A673 (cell line): Measurements from ENCODE around the gene VWA7. TPM values are rescaled to one million over a fixed set of nuclear protein-coding genes. Genes with fewer than 3 reads are reported as not detected.
A peak's percentile ranks its signal among the peaks of the same experiment; 100 is the strongest.

Experiments used
- BruUV-seq: library from RNA; stranded (reverse); fragments of 400-500 nt; replicated peaks from 2 replicates; lab custom pipeline; 2021; lab: Mats Ljungman, UMichigan
- CTCF ChIA-PET: fragments of 300-600 bp; sonication (Branson Sonifier 250); formaldehyde crosslinking; loops from one replicate; lab custom pipeline; 2022; ENCODE audit warnings: antibody characterized with exemption; lab: Charles Lee
- POLR2A ChIA-PET: fragments of 300-600 bp; sonication (Branson Sonifier 250); formaldehyde crosslinking; loops from one replicate; lab custom pipeline; 2022; ENCODE audit warnings: antibody characterized with exemption; ENCODE audit not compliant: low non-redundant PET; lab: Charles Lee
- DNase-seq: peaks from one replicate; pipeline ENCODE4 v3.0.0-alpha.2; 2015; ENCODE audit warnings: low spot score
- H3K27ac ChIP-seq: fragments of 200-600 bp; sonication (generic); 2 replicates; pipeline ENCODE4 v1.5.1; 2016; ENCODE audit warnings: mixed run types, low read depth, mild to moderate bottlenecking, mixed read lengths, antibody characterized with exemption, low read length; ENCODE audit not compliant: poor library complexity, severe bottlenecking
- H3K27me3 ChIP-seq: fragments of 200-600 bp; sonication (generic); replicated peaks from 2 replicates; pipeline ENCODE4 v1.6.1; 2017; ENCODE audit warnings: mixed run types, low read depth, mild to moderate bottlenecking, mixed read lengths, antibody characterized with exemption, low read length; ENCODE audit not compliant: insufficient read depth, poor library complexity
- H3K36me3 ChIP-seq: fragments of 200-600 bp; sonication (generic); 2 replicates; pipeline ENCODE4 v1.6.1; 2016; ENCODE audit warnings: mixed run types, mild to moderate bottlenecking, mixed read lengths, antibody characterized with exemption, low read length; ENCODE audit not compliant: insufficient read depth, poor library complexity, severe bottlenecking
- H3K4me1 ChIP-seq: fragments of 200-600 bp; sonication (generic); 2 replicates; pipeline ENCODE4 v1.6.1; 2017; ENCODE audit warnings: mixed run types, mild to moderate bottlenecking, mixed read lengths, antibody characterized with exemption, low read length; ENCODE audit not compliant: insufficient read depth, poor library complexity, severe bottlenecking
- H3K4me3 ChIP-seq: fragments of 200-600 bp; sonication (generic); 2 replicates; pipeline ENCODE4 v1.5.1; 2016; ENCODE audit warnings: low read depth, mixed run types, mild to moderate bottlenecking, mixed read lengths, low read length; ENCODE audit not compliant: poor library complexity, severe bottlenecking
- H3K9me3 ChIP-seq: fragments of 200-600 bp; sonication (generic); 2 replicates; pipeline ENCODE4 v1.6.1; 2016; ENCODE audit warnings: mixed run types, low read depth, mild to moderate bottlenecking, mixed read lengths, antibody characterized with exemption, low read length; ENCODE audit not compliant: poor library complexity, severe bottlenecking
- CTCF ChIP-seq: fragments of 300-800, 200-600 bp; sonication (generic); conservative IDR thresholded peaks from 2 replicates; pipeline ENCODE4 v1.5.1; 2017; ENCODE audit warnings: low read depth, mild to moderate bottlenecking, antibody characterized with exemption, low read length, moderate library complexity, mixed read lengths
- EZH2 ChIP-seq: fragments of 200-600 bp; sonication (generic); IDR thresholded peaks from 2 replicates; pipeline ENCODE4 v1.6.1; 2017; ENCODE audit warnings: borderline replicate concordance, low read depth, mild to moderate bottlenecking, mixed read lengths, antibody characterized with exemption, low read length; ENCODE audit not compliant: poor library complexity, severe bottlenecking
- intact Hi-C: fragments of 100-400 bp; cut with micrococcal nuclease; formaldehyde crosslinking; loops from one replicate; pipeline ENCODE4 v1.10.0; 2022; ENCODE audit not compliant: unreplicated experiment
- total RNA-seq: library from RNA; stranded (reverse); gene quantifications from 2 replicates; pipeline ENCODE4 v1.2.3, GENCODE V29; 2021

VWA7 gene
- total RNA-seq, 1 experiment from 2014 or later = 2.8 TPM

- Histone ChIP-seq H3K4me1 (peaks cover 24% of the 10 kb centered on the region), H3K9me3 (no peaks in the 10 kb centered on the region), H3K27ac (no peak overlapping the region), H3K27me3 (no peaks in the 10 kb centered on the region), H3K4me3 (no peak overlapping the region), H3K36me3 (peaks cover 51% of the 10 kb centered on the region)
- intact Hi-C loops = loop anchor here (10.0 kb wide), 1 partner anchor 187 kb away; the partner anchor contains the start of genes ATP6V1G2, DDX39B and NFKBIL1
- BruUV-seq = no TSS peak
- no peak for DNase-seq
- ChIA-PET CTCF (no interaction called here), POLR2A (no interaction called here)
- TF ChIP-seq CTCF = no peak
- no peak for TF ChIP-seq EZH2
Measured at GRCh38 chr6:31732029-31732428, 45.1 kb downstream of the VWA7 start.

- peak overlapping the region; percentile 76 for H3K4me3 ChIP-seq
- peaks cover 19% of the 10 kb centered on the region for H3K4me1 ChIP-seq
- peaks cover 54% of the 10 kb centered on the region for H3K36me3 ChIP-seq
- ChIA-PET POLR2A (interaction anchor here (1.0 to 1.2 kb wide), 2 partner anchors 9 to 97 kb away, joined by 4 to 8 read pairs; partner anchors contain the start of genes HSPA1B and MSH5), CTCF (interaction anchor here (0.6 to 1.6 kb wide), 2 partner anchors 25 to 100 kb away, joined by 6 to 14 read pairs; no protein-coding TSS in a partner anchor)
- no peaks in the 10 kb centered on the region for H3K27me3 ChIP-seq
- H3K27ac ChIP-seq = no peak overlapping the region
- no TSS peak for BruUV-seq
- H3K9me3 ChIP-seq = no peaks in the 10 kb centered on the region
- no peak for DNase-seq
- no peak for TF ChIP-seq EZH2
- TF ChIP-seq CTCF = no peak
- intact Hi-C loops = loop anchor here (10.0 kb wide), 1 partner anchor 186 kb away; the partner anchor contains the start of genes ATP6V1G2, DDX39B and NFKBIL1
Measured at GRCh38 chr6:31730631-31731086, 46.5 kb downstream of the VWA7 start.

- H3K9me3 ChIP-seq = no peaks in the 10 kb centered on the region
- no peaks in the 10 kb centered on the region for H3K27me3 ChIP-seq
- peaks cover 19% of the 10 kb centered on the region for H3K4me1 ChIP-seq
- H3K4me3 ChIP-seq = peak overlapping the region; percentile 76
- CTCF ChIA-PET = interaction anchor here (0.6 to 1.6 kb wide), 3 partner anchors 24 to 100 kb away, joined by 3 to 14 read pairs (median 6); no protein-coding TSS in a partner anchor
- POLR2A ChIA-PET = interaction anchor here (0.6 to 1.2 kb wide), 3 partner anchors 10 to 101 kb away, joined by 3 to 8 read pairs (median 4); partner anchors contain the start of genes HSPA1B and MSH5
- H3K36me3 ChIP-seq = peaks cover 54% of the 10 kb centered on the region
- no TSS peak for BruUV-seq
- intact Hi-C loops = loop anchor here (2.0 to 10.0 kb wide), 2 partner anchors 97 to 185 kb away; partner anchors contain the start of genes ATP6V1G2, DDX39B, HSPA1B and NFKBIL1
- H3K27ac ChIP-seq = peak overlapping the region; percentile 70
- peak; percentile 93 for DNase-seq
- no peak for TF ChIP-seq CTCF
Measured at GRCh38 chr6:31729979-31730630, 47.0 kb downstream of the VWA7 start.
